Neural cell (in vitro differentiated cells): ENCODE measurements around the gene GRIN3A. TPM values are rescaled to one million over a fixed set of nuclear protein-coding genes. Genes with fewer than 3 reads are reported as not detected.

Source experiments
- H2AFZ ChIP-seq: fragments of 200-600, 300-800 bp; sonication (generic), shearing (Covaris generic); 2 replicates; pipeline ENCODE4 v1.6.0; 2014; ENCODE audit warnings: low read depth, mild to moderate bottlenecking, antibody characterized with exemption, low read length, moderate library complexity
- H3F3A ChIP-seq: fragments of 200-600 bp; shearing (Covaris generic); 2 replicates; pipeline ENCODE4 v1.6.1; 2016; ENCODE audit warnings: mild to moderate bottlenecking, moderate library complexity, mixed read lengths, antibody characterized with exemption, low read length; ENCODE audit not compliant: insufficient read depth, poor library complexity, severe bottlenecking
- H3K27ac ChIP-seq: fragments of 200-600, 300-800 bp; sonication (generic), shearing (Covaris generic); 2 replicates; pipeline ENCODE4 v1.5.1; 2014; ENCODE audit warnings: mild to moderate bottlenecking, low read length, moderate library complexity
- H3K27me3 ChIP-seq: fragments of 300-800, 200-600 bp; sonication (generic), shearing (Covaris generic); 2 replicates; pipeline ENCODE4 v1.6.0; 2014; ENCODE audit warnings: mild to moderate bottlenecking, low read depth, low read length, moderate library complexity; ENCODE audit not compliant: insufficient read depth
- H3K36me3 ChIP-seq: fragments of 300-800, 200-600 bp; sonication (generic), shearing (Covaris generic); 2 replicates; pipeline ENCODE4 v1.5.1; 2014; ENCODE audit warnings: mild to moderate bottlenecking, antibody characterized with exemption, low read length, moderate library complexity; ENCODE audit not compliant: insufficient read depth
- H3K4me2 ChIP-seq: fragments of 300-800, 200-600 bp; sonication (generic), shearing (Covaris generic); 2 replicates; pipeline ENCODE4 v1.6.0; 2014; ENCODE audit warnings: mild to moderate bottlenecking, low read length
- H3K4me3 ChIP-seq: fragments of 300-800, 200-600 bp; sonication (generic), shearing (Covaris generic); 2 replicates; pipeline ENCODE4 v1.5.1; 2014; ENCODE audit warnings: mild to moderate bottlenecking, low read length, moderate library complexity
- H3K79me2 ChIP-seq: fragments of 200-600 bp; shearing (Covaris generic); replicated peaks from 2 replicates; pipeline ENCODE4 v1.6.0; 2014; ENCODE audit warnings: mild to moderate bottlenecking, low read length, moderate library complexity; ENCODE audit not compliant: insufficient read depth
- H3K9ac ChIP-seq: fragments of 300-800, 200-600 bp; sonication (generic), shearing (Covaris generic); 2 replicates; pipeline ENCODE4 v1.6.1; 2016; ENCODE audit warnings: mild to moderate bottlenecking, low read length, mixed read lengths
- H3K9me2 ChIP-seq: fragments of 200-600 bp; shearing (Covaris generic); 2 replicates; pipeline ENCODE4 v1.6.1; 2016; ENCODE audit warnings: mild to moderate bottlenecking, low read length, mixed read lengths; ENCODE audit not compliant: insufficient read depth
- H3K9me3 ChIP-seq: fragments of 200-600, 300-800 bp; sonication (generic), shearing (Covaris generic); 2 replicates; pipeline ENCODE4 v1.6.1; 2016; ENCODE audit warnings: mild to moderate bottlenecking, mixed run types, low read length, moderate library complexity, mixed read lengths
- H4K20me1 ChIP-seq: fragments of 200-600 bp; shearing (Covaris generic); 2 replicates; pipeline ENCODE4 v1.6.1; 2016; ENCODE audit warnings: mild to moderate bottlenecking, mixed run types; ENCODE audit not compliant: insufficient read depth
- EZH2 ChIP-seq: fragments of 200-600, 300-800 bp; shearing (Covaris generic), sonication (generic); IDR thresholded peaks from 2 replicates; pipeline ENCODE4 v1.6.1; 2014; ENCODE audit warnings: antibody characterized with exemption, low read length, borderline replicate concordance, mild to moderate bottlenecking; ENCODE audit not compliant: insufficient read depth, poor library complexity, severe bottlenecking
- MXI1 ChIP-seq: fragments of 450-650 bp; conservative IDR thresholded peaks from 2 replicates; pipeline ENCODE4 v1.6.1; 2014; ENCODE audit warnings: antibody characterized with exemption, mild to moderate bottlenecking; ENCODE audit not compliant: poor library complexity, severe bottlenecking
- POLR2AphosphoS5 ChIP-seq: IDR thresholded peaks from 2 replicates; pipeline ENCODE4 v1.6.1; 2012
- RAD21 ChIP-seq: fragments of 450-650 bp; conservative IDR thresholded peaks from 2 replicates; pipeline ENCODE4 v1.6.1; 2014; ENCODE audit warnings: antibody characterized with exemption, mild to moderate bottlenecking, moderate library complexity
- SMC3 ChIP-seq: fragments of 450-650 bp; conservative IDR thresholded peaks from 2 replicates; pipeline ENCODE4 v1.6.1; 2014; ENCODE audit warnings: antibody characterized with exemption, mild to moderate bottlenecking, moderate library complexity; ENCODE audit not compliant: poor library complexity
- TAF1 ChIP-seq: IDR thresholded peaks from 2 replicates; pipeline ENCODE4 v1.6.1; 2012; ENCODE audit warnings: low read depth
- polyA plus RNA-seq: library from polyadenylated mRNA; depleted of rRNA; stranded (reverse); fragments of >200 nt; gene quantifications from 2 replicates; pipeline ENCODE4 v1.2.3, GENCODE V29; 2014
- TF ChIP-seq, protein P1 (sequence below): fragments of 450-650 bp; IDR thresholded peaks from 2 replicates; pipeline ENCODE4 v1.5.1; 2014; ENCODE audit warnings: antibody characterized with exemption, mild to moderate bottlenecking, moderate library complexity; ENCODE audit not compliant: poor library complexity, severe bottlenecking
- TF ChIP-seq, protein P2 (sequence below): IDR thresholded peaks from 2 replicates; pipeline ENCODE4 v1.6.1; 2012; ENCODE audit warnings: borderline replicate concordance

Gene GRIN3A
- polyA plus RNA-seq, 1 donor from 2014 or later: 0.59 TPM

DNA sequence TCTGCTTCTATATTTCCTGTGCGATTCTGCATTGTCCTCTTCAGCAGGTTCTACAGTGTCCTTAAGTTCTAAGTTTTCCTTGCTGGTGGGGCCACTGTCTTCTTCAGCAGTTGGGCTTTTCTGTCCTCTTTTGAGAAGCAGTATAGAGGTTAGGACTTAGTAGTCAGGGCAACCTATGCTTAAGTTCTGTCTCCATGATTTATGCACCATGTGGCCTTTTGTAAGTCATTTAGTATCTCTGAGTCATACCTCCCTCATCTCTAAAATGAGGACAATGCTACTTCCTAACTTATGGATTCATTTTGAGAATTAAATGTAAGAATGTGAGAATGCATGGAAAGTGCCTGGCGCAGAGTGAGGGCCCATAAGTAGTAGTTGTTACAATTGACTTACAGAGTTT is 46.8 kb downstream of the GRIN3A start:
- H2AFZ ChIP-seq: no peak overlapping the region
- H4K20me1 ChIP-seq: no peaks in the 10 kb centered on the region
- H3K79me2 ChIP-seq: no peaks in the 10 kb centered on the region
- H3K9me2 ChIP-seq: no peaks in the 10 kb centered on the region
- no peaks in the 10 kb centered on the region for H3K36me3 ChIP-seq
- TF ChIP-seq SMC3 (no peak), EZH2 (no peak), RAD21 (no peak), MXI1 (no peak), TAF1 (no peak), POLR2AphosphoS5 (no peak)
- TF ChIP-seq, protein P1, sequence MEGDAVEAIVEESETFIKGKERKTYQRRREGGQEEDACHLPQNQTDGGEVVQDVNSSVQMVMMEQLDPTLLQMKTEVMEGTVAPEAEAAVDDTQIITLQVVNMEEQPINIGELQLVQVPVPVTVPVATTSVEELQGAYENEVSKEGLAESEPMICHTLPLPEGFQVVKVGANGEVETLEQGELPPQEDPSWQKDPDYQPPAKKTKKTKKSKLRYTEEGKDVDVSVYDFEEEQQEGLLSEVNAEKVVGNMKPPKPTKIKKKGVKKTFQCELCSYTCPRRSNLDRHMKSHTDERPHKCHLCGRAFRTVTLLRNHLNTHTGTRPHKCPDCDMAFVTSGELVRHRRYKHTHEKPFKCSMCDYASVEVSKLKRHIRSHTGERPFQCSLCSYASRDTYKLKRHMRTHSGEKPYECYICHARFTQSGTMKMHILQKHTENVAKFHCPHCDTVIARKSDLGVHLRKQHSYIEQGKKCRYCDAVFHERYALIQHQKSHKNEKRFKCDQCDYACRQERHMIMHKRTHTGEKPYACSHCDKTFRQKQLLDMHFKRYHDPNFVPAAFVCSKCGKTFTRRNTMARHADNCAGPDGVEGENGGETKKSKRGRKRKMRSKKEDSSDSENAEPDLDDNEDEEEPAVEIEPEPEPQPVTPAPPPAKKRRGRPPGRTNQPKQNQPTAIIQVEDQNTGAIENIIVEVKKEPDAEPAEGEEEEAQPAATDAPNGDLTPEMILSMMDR: no peak
- TF ChIP-seq, protein P2, sequence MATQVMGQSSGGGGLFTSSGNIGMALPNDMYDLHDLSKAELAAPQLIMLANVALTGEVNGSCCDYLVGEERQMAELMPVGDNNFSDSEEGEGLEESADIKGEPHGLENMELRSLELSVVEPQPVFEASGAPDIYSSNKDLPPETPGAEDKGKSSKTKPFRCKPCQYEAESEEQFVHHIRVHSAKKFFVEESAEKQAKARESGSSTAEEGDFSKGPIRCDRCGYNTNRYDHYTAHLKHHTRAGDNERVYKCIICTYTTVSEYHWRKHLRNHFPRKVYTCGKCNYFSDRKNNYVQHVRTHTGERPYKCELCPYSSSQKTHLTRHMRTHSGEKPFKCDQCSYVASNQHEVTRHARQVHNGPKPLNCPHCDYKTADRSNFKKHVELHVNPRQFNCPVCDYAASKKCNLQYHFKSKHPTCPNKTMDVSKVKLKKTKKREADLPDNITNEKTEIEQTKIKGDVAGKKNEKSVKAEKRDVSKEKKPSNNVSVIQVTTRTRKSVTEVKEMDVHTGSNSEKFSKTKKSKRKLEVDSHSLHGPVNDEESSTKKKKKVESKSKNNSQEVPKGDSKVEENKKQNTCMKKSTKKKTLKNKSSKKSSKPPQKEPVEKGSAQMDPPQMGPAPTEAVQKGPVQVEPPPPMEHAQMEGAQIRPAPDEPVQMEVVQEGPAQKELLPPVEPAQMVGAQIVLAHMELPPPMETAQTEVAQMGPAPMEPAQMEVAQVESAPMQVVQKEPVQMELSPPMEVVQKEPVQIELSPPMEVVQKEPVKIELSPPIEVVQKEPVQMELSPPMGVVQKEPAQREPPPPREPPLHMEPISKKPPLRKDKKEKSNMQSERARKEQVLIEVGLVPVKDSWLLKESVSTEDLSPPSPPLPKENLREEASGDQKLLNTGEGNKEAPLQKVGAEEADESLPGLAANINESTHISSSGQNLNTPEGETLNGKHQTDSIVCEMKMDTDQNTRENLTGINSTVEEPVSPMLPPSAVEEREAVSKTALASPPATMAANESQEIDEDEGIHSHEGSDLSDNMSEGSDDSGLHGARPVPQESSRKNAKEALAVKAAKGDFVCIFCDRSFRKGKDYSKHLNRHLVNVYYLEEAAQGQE: no peak
- no peak overlapping the region for H3K27ac ChIP-seq
- no peak overlapping the region for H3K4me3 ChIP-seq
- H3K9me3 ChIP-seq: no peaks in the 10 kb centered on the region
- no peaks in the 10 kb centered on the region for H3K27me3 ChIP-seq
- H3F3A ChIP-seq: no peaks in the 10 kb centered on the region
- no peak overlapping the region for H3K4me2 ChIP-seq
- no peak overlapping the region for H3K9ac ChIP-seq

DNA sequence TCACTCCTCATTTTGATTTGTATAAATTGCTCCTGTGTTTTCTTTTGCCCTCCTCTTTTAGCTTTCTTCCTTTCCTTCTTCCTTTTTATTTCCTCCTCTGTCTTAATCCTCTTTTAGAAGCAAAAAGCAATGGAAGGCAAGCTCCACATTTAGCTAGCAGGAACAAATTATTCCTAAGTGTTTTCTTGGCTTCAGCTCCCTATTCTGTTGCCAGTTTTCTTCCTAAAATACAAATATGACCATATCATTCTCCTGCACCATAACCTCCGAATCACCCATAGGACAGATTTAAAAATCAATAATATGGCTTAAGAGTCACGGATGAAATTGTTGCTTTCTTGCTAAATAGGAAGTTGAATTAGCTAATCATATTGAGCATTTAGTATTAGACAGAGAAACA is 49.4 kb downstream of the GRIN3A start:
- H3K9ac ChIP-seq: no peak overlapping the region
- H2AFZ ChIP-seq: no peak overlapping the region
- H3K36me3 ChIP-seq: no peaks in the 10 kb centered on the region
- H3K4me2 ChIP-seq: no peak overlapping the region
- no peak for TF ChIP-seq TAF1
- TF ChIP-seq EZH2: no peak
- no peak for TF ChIP-seq POLR2AphosphoS5
- no peak for TF ChIP-seq RAD21
- TF ChIP-seq, protein P1: no peak
- no peaks in the 10 kb centered on the region for H3K9me2 ChIP-seq
- no peak overlapping the region for H3K4me3 ChIP-seq
- no peaks in the 10 kb centered on the region for H3K9me3 ChIP-seq
- no peaks in the 10 kb centered on the region for H3K27me3 ChIP-seq
- H3F3A ChIP-seq: no peaks in the 10 kb centered on the region
- no peak overlapping the region for H3K27ac ChIP-seq
- H4K20me1 ChIP-seq: no peaks in the 10 kb centered on the region
- H3K79me2 ChIP-seq: no peaks in the 10 kb centered on the region
